Liver (tissue), 9 donors: ENCODE data around the gene TEX19. TPM values are rescaled to one million over a fixed set of nuclear protein-coding genes. Genes with fewer than 3 reads are reported as not detected.

ENCODE experiments used
- DNase-seq: peaks from one replicate; pipeline ENCODE4 v3.0.0-alpha.2; 2017; ENCODE audit warnings: low spot score
- H3K27ac ChIP-seq, 2 donors: one replicate each; pipeline ENCODE4 v1.7.0; 2013; ENCODE audit warnings: inconsistent platforms in 2 of 2, low read length in 2 of 2, control low read depth in 1 of 2, low read depth in 1 of 2, mild to moderate bottlenecking in 1 of 2
- H3K27me3 ChIP-seq, 4 donors: one replicate each; pipeline versions ENCODE4 v1.6.1 to v1.7.0; 2013; ENCODE audit warnings: low read length in 3 of 4, inconsistent platforms in 1 of 4, mild to moderate bottlenecking in 1 of 4, moderate library complexity in 1 of 4; ENCODE audit not compliant: control insufficient read depth in 4 of 4, insufficient read depth in 4 of 4
- H3K36me3 ChIP-seq, 4 donors: one replicate each; pipeline versions ENCODE4 v1.6.1 to v1.7.0; 2013; ENCODE audit warnings: low read length in 3 of 4, mild to moderate bottlenecking in 3 of 4, low read depth in 1 of 4, moderate library complexity in 1 of 4; ENCODE audit not compliant: control insufficient read depth in 4 of 4, insufficient read depth in 3 of 4
- H3K4me1 ChIP-seq, 4 donors: one replicate each; pipeline versions ENCODE4 v1.6.1 to v1.7.0; 2013; ENCODE audit warnings: low read length in 3 of 4, mild to moderate bottlenecking in 3 of 4, moderate library complexity in 1 of 4; ENCODE audit not compliant: control insufficient read depth in 4 of 4, insufficient read depth in 4 of 4
- H3K4me3 ChIP-seq, 3 donors: one replicate each; pipeline versions ENCODE4 v1.6.1 to v1.7.0; 2013; ENCODE audit warnings: low read length in 3 of 3, control low read depth in 1 of 3, low read depth in 1 of 3, mild to moderate bottlenecking in 1 of 3
- H3K9ac ChIP-seq, 2 donors: one replicate each; pipeline ENCODE4 v1.7.0; 2013; ENCODE audit warnings: low read length in 2 of 2, mild to moderate bottlenecking in 2 of 2, moderate library complexity in 2 of 2, control low read depth in 1 of 2, low read depth in 1 of 2
- H3K9me3 ChIP-seq, 4 donors: one replicate each; pipeline versions ENCODE4 v1.6.1 to v1.7.0; 2013; ENCODE audit warnings: low read length in 3 of 4; ENCODE audit not compliant: control insufficient read depth in 4 of 4
- EGR1 ChIP-seq, 2 donors: IDR thresholded peaks; 2 replicates each; pipeline ENCODE4 v1.6.1; 2016 to 2018; ENCODE audit warnings: antibody characterized with exemption in 2 of 2, low read depth in 2 of 2
- FOXA1 ChIP-seq: IDR thresholded peaks from 2 replicates; pipeline ENCODE4 v1.6.1; 2016; ENCODE audit warnings: antibody characterized with exemption
- FOXA2 ChIP-seq: IDR thresholded peaks from 2 replicates; pipeline ENCODE4 v1.6.1; 2016; ENCODE audit warnings: antibody characterized with exemption
- GABPA ChIP-seq, 2 donors: IDR thresholded peaks in 1 of 2; conservative IDR thresholded peaks in 1 of 2; 2 replicates each; pipeline ENCODE4 v1.6.1; 2016; ENCODE audit warnings: antibody characterized with exemption in 2 of 2, mild to moderate bottlenecking in 1 of 2, moderate library complexity in 1 of 2
- HNF4A ChIP-seq, 2 donors: conservative IDR thresholded peaks; 2 replicates each; pipeline ENCODE4 v1.6.1; 2016; ENCODE audit warnings: antibody characterized with exemption in 2 of 2, mild to moderate bottlenecking in 2 of 2
- HNF4G ChIP-seq: IDR thresholded peaks from 2 replicates; pipeline ENCODE4 v1.6.1; 2016; ENCODE audit warnings: antibody characterized with exemption
- JUND ChIP-seq, 2 donors: IDR thresholded peaks; 2 replicates each; pipeline ENCODE4 v1.6.1; 2016; ENCODE audit warnings: antibody characterized with exemption in 2 of 2
- NR2F2 ChIP-seq: IDR thresholded peaks from 2 replicates; pipeline ENCODE4 v1.6.1; 2016; ENCODE audit warnings: antibody characterized with exemption
- RAD21 ChIP-seq, 2 donors: IDR thresholded peaks; 2 replicates each; pipeline ENCODE4 v1.6.1; 2016; ENCODE audit warnings: antibody characterized with exemption in 2 of 2, mild to moderate bottlenecking in 2 of 2
- RXRA ChIP-seq, 2 donors: IDR thresholded peaks; 2 replicates each; pipeline ENCODE4 v1.6.1; 2017 to 2018; ENCODE audit warnings: antibody characterized with exemption in 2 of 2, mild to moderate bottlenecking in 1 of 2
- SP1 ChIP-seq: IDR thresholded peaks from 2 replicates; pipeline ENCODE4 v1.6.1; 2018; ENCODE audit warnings: antibody characterized with exemption, mild to moderate bottlenecking
- TAF1 ChIP-seq: conservative IDR thresholded peaks from 2 replicates; pipeline ENCODE4 v1.6.1; 2016; ENCODE audit warnings: antibody characterized with exemption, mild to moderate bottlenecking
- YY1 ChIP-seq: IDR thresholded peaks from 2 replicates; pipeline ENCODE4 v1.6.1; 2016; ENCODE audit warnings: antibody characterized with exemption, mild to moderate bottlenecking
- WGBS: extraction: QIAGEN DNeasy Blood & Tissue Kit; methylation state at CpG from one replicate; pipeline ENCODE4 v1.1.7; 2013; 5-methylcytosine and 5-hydroxymethylcytosine counted together
- polyA plus RNA-seq, 2 donors: library from polyadenylated mRNA; stranded (reverse) in 1 of 2; unstranded in 1 of 2; fragments of 200-250 nt in 1 of 2; fragments of >200 nt in 1 of 2; fragmentation: Nextera tagmentation in 1 of 2; extraction: Ambion mirVana in 1 of 2; gene quantifications; one replicate each; pipeline versions ENCODE4 v1.2.1 to v1.2.3, GENCODE V29; 2013 to 2015
- total RNA-seq, 2 donors: library from RNA; depleted of rRNA; stranded (reverse); fragments of >200 nt; gene quantifications; one replicate each; pipeline ENCODE4 v1.2.3, GENCODE V29; 2014
- TF ChIP-seq, protein P1 (sequence below): IDR thresholded peaks from 2 replicates; pipeline ENCODE4 v1.6.1; 2016; ENCODE audit warnings: antibody characterized with exemption
- TF ChIP-seq, protein P2 (sequence below): IDR thresholded peaks from 2 replicates; pipeline ENCODE4 v1.6.1; 2016; ENCODE audit warnings: antibody characterized with exemption
- TF ChIP-seq, protein P3 (sequence below): IDR thresholded peaks from 2 replicates; pipeline ENCODE4 v1.6.1; 2016; ENCODE audit warnings: antibody characterized with exemption
- TF ChIP-seq, protein P4 (sequence below): IDR thresholded peaks from 2 replicates; pipeline ENCODE4 v1.6.1; 2016; ENCODE audit warnings: antibody characterized with exemption, mild to moderate bottlenecking
- TF ChIP-seq, protein P5 (sequence below): fragments of 150-350 bp; IDR thresholded peaks from 2 replicates; pipeline ENCODE4 v1.5.1; 2017; ENCODE audit warnings: improper control_type of control experiment, low read depth, low read length; ENCODE audit not compliant: missing input control
- donor health status: healthy.
- donor health status: healthy.
- donor health status: healthy.
- donor health status: healthy.
- donor health status: healthy.

The TEX19 gene
- total and polyA plus RNA-seq, 4 donors, result 0.14 TPM; not detected in 3

GRCh38 chr17:82354804-82355308 is 4.2 kb upstream of the TEX19 start:
- 83% methylated on average over 7 of the region's 7 CpGs for WGBS
- Histone ChIP-seq H3K36me3 (no peaks in the 10 kb centered on the region), H3K4me3 (no peak overlapping the region), H3K9ac (no peak overlapping the region), H3K27ac (no peak overlapping the region), H3K9me3 (no peaks in the 10 kb centered on the region), H3K27me3 (peaks cover 0 to 3% (median 0%) of the 10 kb centered on the region in 4 donors), H3K4me1 (peaks cover 0 to 4% (median 2%) of the 10 kb centered on the region in 4 donors)
- TF ChIP-seq, protein P1, sequence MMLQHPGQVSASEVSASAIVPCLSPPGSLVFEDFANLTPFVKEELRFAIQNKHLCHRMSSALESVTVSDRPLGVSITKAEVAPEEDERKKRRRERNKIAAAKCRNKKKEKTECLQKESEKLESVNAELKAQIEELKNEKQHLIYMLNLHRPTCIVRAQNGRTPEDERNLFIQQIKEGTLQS, result no peak
- TF ChIP-seq EGR1 (IDR thresholded peaks at IDR 0.05; ENCODE audit: low read depth in 2 of 2) (no peak), JUND (IDR thresholded peaks at IDR 0.05) (no peak), FOXA1 (no peak), RAD21 (IDR thresholded peaks at IDR 0.05) (no peak), SP1 (no peak), RXRA (IDR thresholded peaks at IDR 0.05) (no peak), NR2F2 (no peak), GABPA (IDR thresholded peaks at IDR 0.05 in 1 of 2, conservative IDR thresholded peaks at IDR 0.05 in 1 of 2) (no peak), FOXA2 (no peak), HNF4G (no peak), YY1 (no peak), HNF4A (conservative IDR thresholded peaks at IDR 0.05) (no peak), TAF1 (no peak)
- TF ChIP-seq, protein P2, sequence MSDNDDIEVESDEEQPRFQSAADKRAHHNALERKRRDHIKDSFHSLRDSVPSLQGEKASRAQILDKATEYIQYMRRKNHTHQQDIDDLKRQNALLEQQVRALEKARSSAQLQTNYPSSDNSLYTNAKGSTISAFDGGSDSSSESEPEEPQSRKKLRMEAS, result no peak
- TF ChIP-seq, protein P3, sequence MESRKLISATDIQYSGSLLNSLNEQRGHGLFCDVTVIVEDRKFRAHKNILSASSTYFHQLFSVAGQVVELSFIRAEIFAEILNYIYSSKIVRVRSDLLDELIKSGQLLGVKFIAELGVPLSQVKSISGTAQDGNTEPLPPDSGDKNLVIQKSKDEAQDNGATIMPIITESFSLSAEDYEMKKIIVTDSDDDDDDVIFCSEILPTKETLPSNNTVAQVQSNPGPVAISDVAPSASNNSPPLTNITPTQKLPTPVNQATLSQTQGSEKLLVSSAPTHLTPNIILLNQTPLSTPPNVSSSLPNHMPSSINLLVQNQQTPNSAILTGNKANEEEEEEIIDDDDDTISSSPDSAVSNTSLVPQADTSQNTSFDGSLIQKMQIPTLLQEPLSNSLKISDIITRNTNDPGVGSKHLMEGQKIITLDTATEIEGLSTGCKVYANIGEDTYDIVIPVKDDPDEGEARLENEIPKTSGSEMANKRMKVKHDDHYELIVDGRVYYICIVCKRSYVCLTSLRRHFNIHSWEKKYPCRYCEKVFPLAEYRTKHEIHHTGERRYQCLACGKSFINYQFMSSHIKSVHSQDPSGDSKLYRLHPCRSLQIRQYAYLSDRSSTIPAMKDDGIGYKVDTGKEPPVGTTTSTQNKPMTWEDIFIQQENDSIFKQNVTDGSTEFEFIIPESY, result no peak
- TF ChIP-seq, protein P4, sequence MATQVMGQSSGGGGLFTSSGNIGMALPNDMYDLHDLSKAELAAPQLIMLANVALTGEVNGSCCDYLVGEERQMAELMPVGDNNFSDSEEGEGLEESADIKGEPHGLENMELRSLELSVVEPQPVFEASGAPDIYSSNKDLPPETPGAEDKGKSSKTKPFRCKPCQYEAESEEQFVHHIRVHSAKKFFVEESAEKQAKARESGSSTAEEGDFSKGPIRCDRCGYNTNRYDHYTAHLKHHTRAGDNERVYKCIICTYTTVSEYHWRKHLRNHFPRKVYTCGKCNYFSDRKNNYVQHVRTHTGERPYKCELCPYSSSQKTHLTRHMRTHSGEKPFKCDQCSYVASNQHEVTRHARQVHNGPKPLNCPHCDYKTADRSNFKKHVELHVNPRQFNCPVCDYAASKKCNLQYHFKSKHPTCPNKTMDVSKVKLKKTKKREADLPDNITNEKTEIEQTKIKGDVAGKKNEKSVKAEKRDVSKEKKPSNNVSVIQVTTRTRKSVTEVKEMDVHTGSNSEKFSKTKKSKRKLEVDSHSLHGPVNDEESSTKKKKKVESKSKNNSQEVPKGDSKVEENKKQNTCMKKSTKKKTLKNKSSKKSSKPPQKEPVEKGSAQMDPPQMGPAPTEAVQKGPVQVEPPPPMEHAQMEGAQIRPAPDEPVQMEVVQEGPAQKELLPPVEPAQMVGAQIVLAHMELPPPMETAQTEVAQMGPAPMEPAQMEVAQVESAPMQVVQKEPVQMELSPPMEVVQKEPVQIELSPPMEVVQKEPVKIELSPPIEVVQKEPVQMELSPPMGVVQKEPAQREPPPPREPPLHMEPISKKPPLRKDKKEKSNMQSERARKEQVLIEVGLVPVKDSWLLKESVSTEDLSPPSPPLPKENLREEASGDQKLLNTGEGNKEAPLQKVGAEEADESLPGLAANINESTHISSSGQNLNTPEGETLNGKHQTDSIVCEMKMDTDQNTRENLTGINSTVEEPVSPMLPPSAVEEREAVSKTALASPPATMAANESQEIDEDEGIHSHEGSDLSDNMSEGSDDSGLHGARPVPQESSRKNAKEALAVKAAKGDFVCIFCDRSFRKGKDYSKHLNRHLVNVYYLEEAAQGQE, result no peak
- TF ChIP-seq, protein P5, sequence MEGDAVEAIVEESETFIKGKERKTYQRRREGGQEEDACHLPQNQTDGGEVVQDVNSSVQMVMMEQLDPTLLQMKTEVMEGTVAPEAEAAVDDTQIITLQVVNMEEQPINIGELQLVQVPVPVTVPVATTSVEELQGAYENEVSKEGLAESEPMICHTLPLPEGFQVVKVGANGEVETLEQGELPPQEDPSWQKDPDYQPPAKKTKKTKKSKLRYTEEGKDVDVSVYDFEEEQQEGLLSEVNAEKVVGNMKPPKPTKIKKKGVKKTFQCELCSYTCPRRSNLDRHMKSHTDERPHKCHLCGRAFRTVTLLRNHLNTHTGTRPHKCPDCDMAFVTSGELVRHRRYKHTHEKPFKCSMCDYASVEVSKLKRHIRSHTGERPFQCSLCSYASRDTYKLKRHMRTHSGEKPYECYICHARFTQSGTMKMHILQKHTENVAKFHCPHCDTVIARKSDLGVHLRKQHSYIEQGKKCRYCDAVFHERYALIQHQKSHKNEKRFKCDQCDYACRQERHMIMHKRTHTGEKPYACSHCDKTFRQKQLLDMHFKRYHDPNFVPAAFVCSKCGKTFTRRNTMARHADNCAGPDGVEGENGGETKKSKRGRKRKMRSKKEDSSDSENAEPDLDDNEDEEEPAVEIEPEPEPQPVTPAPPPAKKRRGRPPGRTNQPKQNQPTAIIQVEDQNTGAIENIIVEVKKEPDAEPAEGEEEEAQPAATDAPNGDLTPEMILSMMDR, result no peak
- DNase-seq, result no peak
